GM18858 (cell line): ENCODE results near the gene AXIN2.

ENCODE experiments used
- ATAC-seq: cut with Tn5 transposase; IDR thresholded peaks from one replicate; pipeline ENCODE4 v1.9.1; 2021; ENCODE audit not compliant: unreplicated experiment

Gene AXIN2

DNA sequence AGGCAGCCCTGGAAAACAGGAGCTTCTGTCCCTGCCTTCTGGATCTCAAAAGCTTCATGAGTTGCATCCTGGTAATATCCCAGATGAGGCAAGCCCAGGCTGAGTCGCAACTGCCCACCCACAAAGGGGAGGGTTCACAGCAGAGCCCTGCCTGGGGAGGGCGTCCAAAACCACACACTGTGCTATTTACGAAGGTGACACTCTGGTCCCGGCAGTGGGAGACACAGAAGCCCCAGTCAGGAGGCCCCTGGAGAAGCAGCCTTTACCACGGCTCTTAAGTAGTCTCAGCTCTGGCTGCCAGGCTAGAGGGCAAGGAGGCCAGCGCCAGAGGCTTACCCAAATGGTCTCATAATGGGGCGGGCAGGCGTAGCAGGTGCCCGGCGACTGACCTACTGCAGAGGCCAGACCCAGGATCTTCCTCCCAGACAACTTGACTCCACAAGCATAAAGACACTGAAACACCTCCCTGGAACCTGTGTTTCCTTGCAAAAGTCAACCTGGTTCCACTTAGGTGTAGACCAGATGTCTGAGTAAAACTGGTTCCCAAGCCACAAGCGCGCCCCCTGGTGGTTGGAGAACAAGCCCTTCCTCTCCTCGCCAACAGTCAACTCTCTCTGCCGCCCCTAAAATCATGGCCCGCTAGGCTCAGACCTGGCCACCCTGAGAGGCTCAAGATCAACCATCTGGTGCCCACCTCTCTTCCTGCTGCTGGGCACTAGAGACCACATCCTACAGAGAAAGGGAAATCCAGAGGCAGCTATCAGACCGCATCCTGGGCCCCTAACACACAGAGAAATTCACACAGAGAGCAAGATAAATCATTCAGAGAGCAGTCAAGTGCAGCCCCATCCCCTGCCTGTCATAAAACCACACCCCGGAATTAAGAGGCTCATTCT lies 5.2 kb downstream of the AXIN2 start:
- ATAC-seq = no peak

DNA sequence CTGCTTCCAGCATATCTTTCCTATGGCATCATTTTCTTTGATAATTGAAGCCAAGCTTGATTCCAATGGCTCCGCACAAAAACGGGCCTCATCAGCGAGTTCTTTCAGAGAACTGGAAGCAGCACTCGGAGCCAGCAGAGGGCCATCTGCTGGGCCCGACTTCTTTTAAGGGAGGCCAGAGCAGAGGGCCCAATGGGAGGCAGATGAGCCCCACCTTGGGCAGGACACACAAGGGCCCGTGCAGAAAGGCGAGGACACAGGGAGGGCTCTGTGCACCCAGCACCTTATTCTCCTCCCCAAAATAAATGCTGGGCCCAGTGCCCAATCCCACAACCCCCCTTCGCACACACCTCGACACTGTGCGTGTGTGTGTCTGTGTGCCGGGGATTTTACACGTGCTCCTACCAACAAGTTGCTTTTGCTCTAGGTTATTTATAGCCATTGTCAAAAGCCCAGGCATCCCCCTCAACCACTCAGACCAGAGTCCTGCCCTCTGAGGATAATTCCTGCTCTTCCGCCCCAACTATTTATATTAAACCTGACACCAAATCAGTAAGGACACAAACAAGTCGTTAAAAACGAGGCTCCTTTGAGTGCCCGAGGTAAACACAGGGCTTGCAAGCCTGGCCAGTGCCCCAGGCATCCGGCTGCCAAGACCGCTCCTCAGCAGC lies 6.8 kb downstream of the AXIN2 start:
- ATAC-seq = no peak

- no peak for ATAC-seq
Measured at GRCh38 chr17:65553646-65554552, 7.5 kb downstream of the AXIN2 start.

DNA sequence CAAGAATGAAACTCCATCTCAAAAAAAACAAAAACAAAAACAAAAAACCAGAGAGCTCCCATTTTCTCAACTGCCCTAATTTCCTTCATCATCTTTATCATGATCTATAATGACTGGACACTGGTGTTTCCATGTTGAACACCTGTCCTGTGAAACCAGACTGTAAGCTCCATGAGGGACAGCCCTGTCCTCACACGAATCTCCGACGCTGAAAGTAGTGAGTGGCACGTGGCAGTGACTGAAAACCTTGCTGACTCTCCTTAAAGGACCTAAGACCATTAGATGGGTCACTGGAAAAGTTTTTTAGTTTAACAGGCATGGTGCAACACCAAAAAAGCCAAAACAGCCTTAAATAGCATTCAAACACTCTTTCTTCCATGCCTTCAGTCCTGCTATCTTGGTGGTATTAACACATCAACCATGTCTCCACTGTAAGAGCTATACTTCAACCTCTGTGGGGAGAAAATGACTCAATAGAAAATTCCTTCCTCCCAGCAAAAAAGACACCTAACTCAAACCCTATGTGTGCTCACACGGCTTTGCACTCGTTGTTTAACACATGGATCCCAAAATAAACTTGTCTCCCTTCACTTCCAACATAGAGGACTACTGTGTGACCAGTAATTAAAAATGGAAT lies 8.3 kb downstream of the AXIN2 start:
- ATAC-seq = no peak

- ATAC-seq = no peak
Measured at GRCh38 chr17:65552214-65552613, 9.2 kb downstream of the AXIN2 start.

DNA sequence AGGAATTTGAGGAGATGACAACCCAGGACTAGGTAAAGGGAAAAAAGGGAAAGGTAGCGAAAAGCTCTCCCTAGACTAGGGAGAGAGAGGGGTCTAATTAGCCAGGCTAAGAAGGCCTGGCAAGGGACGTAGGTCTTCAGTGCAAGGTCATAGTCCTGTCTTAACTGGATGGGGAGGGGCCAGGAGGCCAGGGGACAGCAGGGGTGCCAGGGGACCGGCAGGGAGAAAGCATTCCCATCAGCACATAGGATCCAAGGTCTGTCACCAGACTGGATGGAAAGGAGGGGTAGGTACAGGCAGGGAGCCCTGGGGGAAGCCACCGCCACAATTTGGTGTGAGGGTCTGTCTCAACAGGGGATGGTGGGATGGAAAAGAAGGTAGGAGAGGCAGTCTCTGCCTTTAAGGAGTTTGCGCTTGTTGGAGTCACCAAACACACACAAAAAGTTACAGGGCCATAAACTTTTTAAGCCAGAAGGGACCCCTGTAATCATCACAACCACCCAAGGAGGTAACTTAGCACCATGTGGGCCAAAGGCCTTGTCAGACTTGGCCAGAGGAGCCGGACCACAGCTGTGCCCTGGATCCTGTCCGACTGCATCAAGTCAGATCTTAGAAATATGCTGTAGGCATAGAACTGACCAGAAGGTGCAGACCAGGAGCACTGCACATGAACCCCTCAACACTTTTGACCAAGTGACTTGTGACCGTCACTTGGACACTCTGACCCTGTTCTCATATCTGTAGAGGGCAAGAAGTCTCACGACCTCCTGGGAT lies 10.0 kb downstream of the AXIN2 start:
- no peak for ATAC-seq

DNA sequence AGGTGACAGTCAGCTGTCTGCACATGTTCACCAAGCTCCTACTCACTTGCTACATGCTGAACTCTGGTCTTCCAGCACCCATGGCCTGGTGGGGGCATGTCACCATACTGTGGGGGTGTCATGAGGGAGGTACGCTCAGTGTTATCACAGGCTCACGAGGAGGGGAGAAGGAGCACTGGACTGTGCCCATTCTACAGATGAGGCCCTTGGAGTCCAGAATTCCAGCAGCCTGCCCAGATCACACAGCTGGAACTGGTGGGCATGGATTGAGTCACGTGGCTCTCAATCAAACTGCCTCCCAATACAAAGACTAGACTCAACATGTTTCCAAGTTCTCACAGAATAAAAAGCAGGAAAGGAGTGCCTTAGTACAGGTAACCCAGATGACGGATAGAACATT lies 10.7 kb downstream of the AXIN2 start:
- no peak for ATAC-seq

DNA sequence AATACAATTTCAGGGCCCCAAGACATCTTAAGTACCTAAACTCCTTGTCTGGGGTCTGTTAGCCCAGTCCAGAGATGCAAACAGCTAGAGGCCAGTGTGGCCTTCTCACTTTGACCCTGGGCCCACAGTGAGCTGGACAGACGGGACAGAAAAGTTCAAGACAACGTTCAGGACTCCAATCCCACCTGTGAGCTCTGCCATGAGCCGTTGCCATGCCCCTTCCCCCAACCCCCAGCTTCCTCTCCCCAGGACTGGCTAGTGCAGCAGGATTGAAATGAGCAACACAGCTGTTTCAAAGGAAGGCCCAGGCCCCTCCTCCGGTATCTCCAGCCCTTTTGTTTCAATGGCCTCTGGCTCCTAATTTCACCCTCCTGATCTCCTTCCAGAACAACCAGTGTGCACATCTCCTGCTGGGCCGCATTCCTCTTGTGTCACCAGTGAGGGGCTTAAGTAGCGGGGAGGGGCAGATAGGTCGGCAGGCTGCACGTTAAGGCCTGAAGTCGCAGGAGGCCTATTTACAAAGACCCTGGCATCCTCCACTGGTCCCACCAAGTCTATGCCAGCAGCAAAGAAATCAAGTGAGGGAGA lies 11.3 kb downstream of the AXIN2 start:
- ATAC-seq = no peak

DNA sequence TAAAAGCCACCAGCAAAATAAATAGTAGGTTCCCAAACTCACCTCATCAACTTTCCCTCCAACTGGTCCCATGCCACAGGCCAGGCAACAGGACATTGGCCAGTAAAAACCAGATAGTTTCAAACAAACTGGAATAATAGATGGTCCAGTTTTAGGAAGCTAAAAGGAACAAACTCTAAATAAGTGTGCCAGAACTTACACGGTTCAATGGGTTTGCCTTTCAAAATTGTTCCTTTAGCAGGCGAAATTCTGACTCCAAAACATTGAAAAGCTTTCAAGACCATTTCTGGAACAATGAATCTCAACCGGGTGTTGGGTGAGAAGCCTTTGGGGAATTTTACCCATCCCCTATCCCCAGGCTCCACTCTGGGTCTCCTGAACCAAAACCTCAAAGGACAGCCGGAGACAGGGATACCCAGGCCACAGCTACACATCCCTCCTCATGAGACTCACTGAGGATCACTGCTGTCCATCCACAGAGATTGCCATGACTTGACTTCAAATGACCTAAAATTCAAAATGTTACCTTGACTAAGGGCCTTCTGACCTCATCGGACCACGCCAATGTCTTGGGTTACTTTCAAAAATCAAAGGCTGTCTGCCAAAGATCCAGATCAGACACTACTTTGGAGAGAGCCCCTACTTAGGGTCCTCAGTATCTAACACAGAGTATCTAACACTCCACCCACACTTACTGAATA lies 13.0 kb downstream of the AXIN2 start:
- ATAC-seq = no peak

DNA sequence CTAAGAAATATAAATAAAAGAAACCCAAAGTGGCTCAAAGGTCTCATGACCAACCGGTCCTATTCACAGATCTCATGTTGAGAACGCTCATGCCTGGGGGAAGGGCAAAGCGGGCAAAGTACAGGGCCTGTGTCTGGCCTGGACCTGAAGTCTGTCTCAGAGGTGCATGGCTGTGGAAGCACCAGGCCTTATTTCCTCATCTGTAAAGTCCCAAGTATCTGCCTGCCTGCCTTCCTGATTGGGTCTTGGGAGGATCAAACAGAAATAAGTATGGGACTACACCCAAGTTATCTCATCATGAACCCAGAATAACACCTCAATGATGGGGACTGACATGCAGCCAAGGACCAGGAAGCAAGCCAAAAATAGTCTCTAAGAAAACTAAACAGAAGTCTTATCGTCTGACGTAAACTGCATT lies 14.2 kb downstream of the AXIN2 start:
- no peak for ATAC-seq

- ATAC-seq = no peak
Measured at GRCh38 chr17:65546579-65546978, 14.9 kb downstream of the AXIN2 start.

- no peak for ATAC-seq
Measured at GRCh38 chr17:65545705-65546523, 15.5 kb downstream of the AXIN2 start.

DNA sequence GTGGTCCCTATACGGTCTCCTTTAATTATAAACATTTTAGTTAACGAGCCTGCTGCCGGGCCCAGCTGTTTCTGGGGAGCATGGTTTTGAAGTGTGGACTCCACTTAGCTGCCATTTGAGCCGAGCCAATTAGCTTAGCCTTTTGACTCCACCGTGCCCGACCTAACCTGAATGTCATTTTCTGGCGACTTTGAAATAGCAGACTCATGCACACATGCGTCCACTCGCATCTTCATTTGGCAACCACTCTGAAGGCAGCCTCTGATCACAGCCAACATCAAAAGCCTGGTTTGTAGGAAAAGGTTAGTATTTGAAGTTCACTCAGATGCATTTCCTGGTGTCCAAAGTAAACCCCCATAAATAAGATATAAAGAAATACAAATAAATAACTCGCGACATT lies 16.8 kb downstream of the AXIN2 start:
- ATAC-seq = no peak

GRCh38 chr17:65542610-65543009 lies 18.8 kb downstream of the AXIN2 start:
- ATAC-seq = no peak

DNA sequence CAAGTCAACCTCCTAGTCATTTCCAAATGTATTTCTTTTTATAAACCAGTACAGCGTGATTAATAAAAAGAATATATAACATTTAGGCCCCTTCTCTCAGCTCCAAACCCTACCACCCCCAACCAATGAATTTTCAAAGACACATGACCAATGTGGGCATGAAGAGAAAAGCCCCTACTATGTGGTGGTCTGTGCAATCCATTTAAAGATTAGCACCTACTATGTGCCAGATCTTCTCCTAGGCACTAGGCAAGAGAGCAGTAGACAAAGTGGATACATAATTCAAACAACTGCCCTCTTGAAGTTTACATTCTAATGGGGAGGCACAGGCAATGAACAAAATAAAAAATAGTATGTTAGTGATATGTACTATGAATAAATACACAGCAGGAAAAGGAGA lies 19.4 kb downstream of the AXIN2 start:
- ATAC-seq = no peak

DNA sequence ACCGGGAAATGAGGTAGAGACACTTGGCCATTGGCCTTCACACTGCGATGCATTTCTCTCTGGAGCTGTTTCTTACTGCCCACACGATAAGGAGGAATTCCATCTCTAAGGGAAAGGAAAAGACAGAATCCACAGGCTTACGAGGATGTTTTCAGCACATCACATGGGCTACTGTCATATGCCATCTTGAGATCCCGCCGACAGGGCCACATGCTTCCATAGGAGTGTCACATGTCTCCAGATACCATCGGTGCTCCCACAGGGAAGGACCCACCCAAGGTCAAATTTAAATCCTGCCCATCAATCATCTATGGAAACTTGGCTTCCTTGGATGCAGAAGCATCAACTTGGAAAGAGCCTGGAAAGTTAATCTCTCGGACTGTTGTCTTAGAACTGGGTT lies 20.0 kb downstream of the AXIN2 start:
- no peak for ATAC-seq

DNA sequence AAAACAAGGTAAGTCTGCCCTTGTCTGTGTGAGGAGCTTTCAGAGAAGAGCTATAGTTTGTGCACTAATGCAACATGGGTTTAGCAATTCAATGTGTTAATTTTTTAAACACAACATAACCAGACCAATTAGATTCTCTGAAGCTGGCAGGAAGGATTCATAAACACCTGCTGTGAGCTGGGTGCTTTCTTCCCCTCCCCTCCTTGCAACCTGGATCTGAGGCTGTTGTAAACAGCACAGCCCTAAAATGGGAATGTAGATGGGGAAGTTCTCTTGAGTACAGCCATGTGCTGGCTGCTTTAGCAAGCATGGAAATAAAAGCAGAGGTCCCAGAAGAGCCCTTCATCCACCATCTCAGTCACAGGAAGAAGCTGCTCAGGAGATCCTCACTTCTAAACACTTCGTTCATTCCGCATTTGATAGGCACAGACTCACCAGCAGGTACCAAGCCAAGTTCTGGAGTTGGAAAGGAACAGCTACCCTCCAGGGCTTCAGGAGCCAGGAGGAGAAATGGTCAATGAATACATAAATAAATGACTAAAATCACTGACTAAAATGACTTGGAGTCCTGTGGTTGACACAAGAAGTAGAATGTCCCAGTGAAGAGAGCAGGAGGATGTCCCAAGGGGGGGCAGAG lies 21.7 kb downstream of the AXIN2 start:
- no peak for ATAC-seq
